Psoas muscle (tissue), 8 donors: ENCODE results near the gene TAMM41. TPM values are rescaled to one million over a fixed set of nuclear protein-coding genes. Genes with fewer than 3 reads are reported as not detected.

Experiments
- ATAC-seq, 4 donors: fragments of 200-7000 bp; cut with Tn5 transposase; one replicate each; pipeline ENCODE4 v1.9.1; 2020; ENCODE audit warnings: moderate library complexity in 3 of 4, mild to moderate bottlenecking in 2 of 4
- DNase-seq, 2 donors: peaks; one replicate each; pipeline ENCODE4 v3.0.0-alpha.2; 2020
- H3K27ac ChIP-seq: fragments of 200-600 bp; one replicate; pipeline ENCODE4 v1.8.0; 2022
- H3K27me3 ChIP-seq, 3 donors: fragments of 200-600 bp in 1 of 3; one replicate each; pipeline versions ENCODE4 v1.6.1 to v1.8.0; 2013 to 2022; ENCODE audit warnings: low read length in 2 of 3, mild to moderate bottlenecking in 2 of 3, moderate library complexity in 1 of 3; ENCODE audit not compliant: insufficient read depth in 3 of 3
- H3K36me3 ChIP-seq, 2 donors: fragments of 200-600 bp in 1 of 2; one replicate each; pipeline versions ENCODE4 v1.6.1 to v1.8.0; 2013 to 2022; ENCODE audit warnings: low read depth in 1 of 2, mild to moderate bottlenecking in 1 of 2, moderate library complexity in 1 of 2; ENCODE audit not compliant: insufficient read depth in 1 of 2
- H3K4me1 ChIP-seq: fragments of 200-600 bp; one replicate; pipeline ENCODE4 v1.8.0; 2022
- H3K4me3 ChIP-seq: fragments of 200-600 bp; one replicate; pipeline ENCODE4 v1.8.0; 2022; ENCODE audit warnings: mild to moderate bottlenecking
- H3K9me3 ChIP-seq: fragments of 200-600 bp; one replicate; pipeline ENCODE4 v1.8.0; 2022
- WGBS, 3 donors: extraction: QIAGEN DNeasy Blood & Tissue Kit; methylation state at CpG; one replicate each; pipeline versions ENCODE4 v1.1.6 to v1.1.7; 2013; 5-methylcytosine and 5-hydroxymethylcytosine counted together
- intact Hi-C, 2 donors: fragments of 100-400 bp; cut with DNase I; formaldehyde crosslinking; loops; one replicate each; pipeline versions ENCODE4 v1.11.0 to v1.14.2; 2022
- polyA plus RNA-seq, 3 donors: library from polyadenylated mRNA; stranded (reverse); fragments of 200-250 nt; gene quantifications; one replicate each; pipeline ENCODE4 v1.2.3, GENCODE V29; 2013
- total RNA-seq, 4 donors: library from RNA; stranded (reverse); fragmentation: NEBNext Ultra II Directional in 2 of 4; extraction: Animal tissue kit (Norgen Biotek cat#: 25700) in 2 of 4; gene quantifications; one replicate each; pipeline versions ENCODE4 v1.2.1 to v1.2.4, GENCODE V29; 2021 to 2023
- TF ChIP-seq, protein P1 (sequence below): fragments of 200-600 bp; IDR thresholded peaks from one replicate; pipeline ENCODE4 v1.8.0; 2022; ENCODE audit warnings: antibody characterized with exemption
- donor health status: healthy with polysubstance abuse.
- donor health status: DM: no; HTN: no; CAD: no; lungs with moderate emphysema.
- donor health status: Bipolar disorder and iron deficiency.
- donor health status: healthy.
- donor health status: DM: yes; HTN: yes; CAD: no.
- donor health status: DM: no; HTN: no; CAD: no.
- donor health status: DM: no; HTN: no; CAD: no.
- donor health status: DM: yes; HTN: yes; CAD: no.

TAMM41 gene
- total and polyA plus RNA-seq, 7 donors = 5.8 to 13.1 (median 7.8) TPM

GRCh38 chr3:11853450-11853849 is 6.8 kb upstream of the TAMM41 start:
- Histone ChIP-seq H3K27ac (no peak overlapping the region), H3K27me3 (no peaks in the 10 kb centered on the region), H3K9me3 (no peaks in the 10 kb centered on the region), H3K4me3 (no peak overlapping the region), H3K36me3 (no peaks in the 10 kb centered on the region), H3K4me1 (no peaks in the 10 kb centered on the region)
- TF ChIP-seq, protein P1, sequence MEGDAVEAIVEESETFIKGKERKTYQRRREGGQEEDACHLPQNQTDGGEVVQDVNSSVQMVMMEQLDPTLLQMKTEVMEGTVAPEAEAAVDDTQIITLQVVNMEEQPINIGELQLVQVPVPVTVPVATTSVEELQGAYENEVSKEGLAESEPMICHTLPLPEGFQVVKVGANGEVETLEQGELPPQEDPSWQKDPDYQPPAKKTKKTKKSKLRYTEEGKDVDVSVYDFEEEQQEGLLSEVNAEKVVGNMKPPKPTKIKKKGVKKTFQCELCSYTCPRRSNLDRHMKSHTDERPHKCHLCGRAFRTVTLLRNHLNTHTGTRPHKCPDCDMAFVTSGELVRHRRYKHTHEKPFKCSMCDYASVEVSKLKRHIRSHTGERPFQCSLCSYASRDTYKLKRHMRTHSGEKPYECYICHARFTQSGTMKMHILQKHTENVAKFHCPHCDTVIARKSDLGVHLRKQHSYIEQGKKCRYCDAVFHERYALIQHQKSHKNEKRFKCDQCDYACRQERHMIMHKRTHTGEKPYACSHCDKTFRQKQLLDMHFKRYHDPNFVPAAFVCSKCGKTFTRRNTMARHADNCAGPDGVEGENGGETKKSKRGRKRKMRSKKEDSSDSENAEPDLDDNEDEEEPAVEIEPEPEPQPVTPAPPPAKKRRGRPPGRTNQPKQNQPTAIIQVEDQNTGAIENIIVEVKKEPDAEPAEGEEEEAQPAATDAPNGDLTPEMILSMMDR = no peak
- ATAC-seq (no peak), DNase-seq (no peak)
- WGBS, 3 donors = 63 to 72% (median 65%) methylated on average over 5 of the region's 5 CpGs
- intact Hi-C loops = no loop called here

DNA sequence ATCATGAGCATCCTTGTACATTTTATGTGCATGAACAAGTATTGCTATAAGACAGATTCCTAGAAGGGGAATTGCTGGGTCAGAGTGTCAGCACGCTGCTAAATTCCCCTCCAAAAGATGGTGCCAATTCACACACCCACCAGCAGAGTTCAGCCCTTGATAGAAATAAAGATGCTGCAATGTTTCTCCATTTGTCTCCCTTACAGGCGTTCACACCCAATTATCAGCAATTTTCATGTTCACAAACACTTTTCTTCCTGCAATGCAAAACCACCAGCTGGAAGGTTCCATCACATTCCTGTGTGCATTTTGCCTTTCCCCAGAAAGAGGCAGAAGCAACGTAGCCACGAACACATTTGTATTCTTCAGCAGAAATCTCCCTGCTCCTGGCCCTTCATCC is 3.3 kb upstream of the TAMM41 start:
- TF ChIP-seq, protein P1 = no peak
- peaks cover 8% of the 10 kb centered on the region for H3K4me1 ChIP-seq
- 56 to 62% (median 56%) methylated on average over 4 of the region's 4 CpGs for WGBS, 3 donors

GRCh38 chr3:11847607-11848006 is 922 bp upstream of the TAMM41 start:
- peaks cover 3 to 17% of the 10 kb centered on the region in 2 donors for H3K36me3 ChIP-seq
- peak overlapping the region; percentile 93 for H3K4me3 ChIP-seq
- no peak overlapping the region for H3K27ac ChIP-seq
- WGBS, 3 donors = 85 to 92% (median 88%) methylated on average over 1 of the region's 1 CpG
- intact Hi-C loops = no loop called here
- H3K27me3 ChIP-seq = no peaks in the 10 kb centered on the region
- H3K4me1 ChIP-seq = peaks cover 17% of the 10 kb centered on the region
- H3K9me3 ChIP-seq = no peaks in the 10 kb centered on the region
- TF ChIP-seq, protein P1 = no peak
- no peak for DNase-seq
- ATAC-seq = no peak

More for the DNA sequence above, 3.3 kb upstream of the TAMM41 start:
- DNase-seq (no peak), ATAC-seq (no peak)
- no peaks in the 10 kb centered on the region for H3K36me3 ChIP-seq
- H3K27ac ChIP-seq = no peak overlapping the region
- no peaks in the 10 kb centered on the region for H3K9me3 ChIP-seq
- intact Hi-C loops = no loop called here
- no peak overlapping the region for H3K4me3 ChIP-seq
- H3K27me3 ChIP-seq = no peaks in the 10 kb centered on the region

GRCh38 chr3:11845651-11846050 is 1.0 kb downstream of the TAMM41 start:
- intact Hi-C loops = no loop called here
- Histone ChIP-seq H3K4me1 (peaks cover 17% of the 10 kb centered on the region), H3K9me3 (no peaks in the 10 kb centered on the region), H3K27ac (peak overlapping the region; percentile 93), H3K36me3 (peaks cover 4 to 37% of the 10 kb centered on the region in 2 donors), H3K4me3 (peak overlapping the region; percentile 93), H3K27me3 (no peaks in the 10 kb centered on the region)
- WGBS, 3 donors = 19 to 27% (median 20%) methylated on average over 5 of the region's 5 CpGs
- DNase-seq (no peak), ATAC-seq (no peak)
- TF ChIP-seq, protein P1 = no peak

- H3K27me3 ChIP-seq = no peaks in the 10 kb centered on the region
- peak overlapping the region; percentile 93 for H3K4me3 ChIP-seq
- ATAC-seq (no peak), DNase-seq (no peak)
- H3K9me3 ChIP-seq = no peaks in the 10 kb centered on the region
- H3K4me1 ChIP-seq = peaks cover 17% of the 10 kb centered on the region
- WGBS, 3 donors = 26 to 49% (median 45%) methylated on average over 5 of the region's 5 CpGs
- H3K27ac ChIP-seq = peak overlapping the region; percentile 93
- H3K36me3 ChIP-seq = peaks cover 4 to 43% of the 10 kb centered on the region in 2 donors
- TF ChIP-seq, protein P1 = no peak
- intact Hi-C loops = no loop called here
Measured at GRCh38 chr3:11844891-11845290, 1.8 kb downstream of the TAMM41 start.
